Neutrophil (primary cell): ENCODE measurements around the gene SH2B2.

Source experiments
- H3K27ac ChIP-seq: fragments of 200-600 bp; sonication (generic); 2 replicates; pipeline ENCODE4 v1.5.1; 2016; ENCODE audit warnings: mild to moderate bottlenecking, moderate library complexity
- H3K27me3 ChIP-seq: fragments of 200-600 bp; sonication (generic); 2 replicates; pipeline ENCODE4 v1.6.0; 2016; ENCODE audit warnings: mild to moderate bottlenecking
- H3K36me3 ChIP-seq: fragments of 200-600 bp; sonication (generic); 2 replicates; pipeline ENCODE4 v1.5.1; 2017
- H3K4me1 ChIP-seq, 2 experiments: fragments of 200-600 bp in 1 of 2; sonication (generic) in 1 of 2; 1 replicate in 1 of 2; 2 replicates in 1 of 2; pipeline versions ENCODE4 v1.5.1 to v1.6.1; 2013 to 2016; ENCODE audit warnings: low read depth in 1 of 2, low read length in 1 of 2, mild to moderate bottlenecking in 1 of 2, moderate library complexity in 1 of 2; ENCODE audit not compliant: control insufficient read depth in 1 of 2, insufficient read depth in 1 of 2
- H3K4me3 ChIP-seq, 2 experiments: fragments of 200-600 bp in 1 of 2; sonication (generic) in 1 of 2; 1 replicate in 1 of 2; 2 replicates in 1 of 2; pipeline ENCODE4 v1.5.1; 2013 to 2016; ENCODE audit warnings: low read depth in 1 of 2, low read length in 1 of 2, mild to moderate bottlenecking in 1 of 2, moderate library complexity in 1 of 2
- H3K9me3 ChIP-seq: fragments of 200-600 bp; sonication (generic); 2 replicates; pipeline ENCODE4 v1.5.1; 2016
- CTCF ChIP-seq: fragments of 200-600 bp; sonication (generic); IDR thresholded peaks from 2 replicates; pipeline ENCODE4 v1.5.1; 2016; ENCODE audit warnings: antibody characterized with exemption

The SH2B2 gene

GRCh38 chr7:102260856-102261255, 25.8 kb upstream of the SH2B2 start:
- H3K27me3 ChIP-seq = no peaks in the 10 kb centered on the region
- no peaks in the 10 kb centered on the region for H3K4me1 ChIP-seq
- H3K4me3 ChIP-seq = no peak overlapping the region
- H3K9me3 ChIP-seq = no peaks in the 10 kb centered on the region
- H3K27ac ChIP-seq = no peak overlapping the region
- no peaks in the 10 kb centered on the region for H3K36me3 ChIP-seq
- no peak for TF ChIP-seq CTCF

GRCh38 chr7:102261451-102261850, 25.2 kb upstream of the SH2B2 start:
- H3K27ac ChIP-seq = no peak overlapping the region
- H3K4me1 ChIP-seq = no peaks in the 10 kb centered on the region
- H3K27me3 ChIP-seq = no peaks in the 10 kb centered on the region
- H3K9me3 ChIP-seq = no peaks in the 10 kb centered on the region
- no peaks in the 10 kb centered on the region for H3K36me3 ChIP-seq
- no peak overlapping the region for H3K4me3 ChIP-seq
- TF ChIP-seq CTCF = no peak

GRCh38 chr7:102262546-102262945, 24.1 kb upstream of the SH2B2 start:
- no peaks in the 10 kb centered on the region for H3K4me1 ChIP-seq
- no peak overlapping the region for H3K27ac ChIP-seq
- no peak for TF ChIP-seq CTCF
- no peaks in the 10 kb centered on the region for H3K36me3 ChIP-seq
- no peaks in the 10 kb centered on the region for H3K9me3 ChIP-seq
- H3K4me3 ChIP-seq = no peak overlapping the region
- no peaks in the 10 kb centered on the region for H3K27me3 ChIP-seq

GRCh38 chr7:102264367-102264891, 22.2 kb upstream of the SH2B2 start:
- H3K27ac ChIP-seq = no peak overlapping the region
- no peaks in the 10 kb centered on the region for H3K4me1 ChIP-seq
- no peaks in the 10 kb centered on the region for H3K27me3 ChIP-seq
- H3K36me3 ChIP-seq = no peaks in the 10 kb centered on the region
- H3K4me3 ChIP-seq = no peak overlapping the region
- no peaks in the 10 kb centered on the region for H3K9me3 ChIP-seq
- TF ChIP-seq CTCF = no peak

- no peak for TF ChIP-seq CTCF
- Histone ChIP-seq H3K4me3 (no peak overlapping the region), H3K4me1 (no peaks in the 10 kb centered on the region), H3K27me3 (no peaks in the 10 kb centered on the region), H3K27ac (no peak overlapping the region), H3K9me3 (no peaks in the 10 kb centered on the region), H3K36me3 (no peaks in the 10 kb centered on the region)
These were observed 20.1 kb upstream of the SH2B2 start for GRCh38 chr7:102266541-102266940.

- Histone ChIP-seq H3K4me3 (no peak overlapping the region), H3K9me3 (no peaks in the 10 kb centered on the region), H3K27me3 (no peaks in the 10 kb centered on the region), H3K4me1 (no peaks in the 10 kb centered on the region), H3K27ac (no peak overlapping the region), H3K36me3 (no peaks in the 10 kb centered on the region)
- TF ChIP-seq CTCF = no peak
These were observed 18.0 kb upstream of the SH2B2 start for GRCh38 chr7:102268635-102269034.
